Vagina (tissue), 2 donors: ENCODE data around the gene PIK3R3.

ENCODE experiments used
- POLR2AphosphoS5 ChIP-seq, 2 donors: sonication (generic); formaldehyde crosslinking; IDR thresholded peaks; one replicate each; pipeline ENCODE4 v1.9.0; 2017; ENCODE audit warnings: antibody characterized with exemption in 2 of 2, mild to moderate bottlenecking in 2 of 2, low read depth in 1 of 2; ENCODE audit not compliant: insufficient read depth in 1 of 2
- TF ChIP-seq, protein P1 (sequence below), 3 experiments: fragments of 450-650 bp in 2 of 3; fragments of 200-600 bp in 1 of 3; sonication (generic) in 1 of 3; IDR thresholded peaks; one replicate each; pipeline ENCODE4 v1.5.1; 2017 to 2019; ENCODE audit warnings: antibody characterized with exemption in 3 of 3, mild to moderate bottlenecking in 2 of 3, moderate library complexity in 2 of 3

DNA sequence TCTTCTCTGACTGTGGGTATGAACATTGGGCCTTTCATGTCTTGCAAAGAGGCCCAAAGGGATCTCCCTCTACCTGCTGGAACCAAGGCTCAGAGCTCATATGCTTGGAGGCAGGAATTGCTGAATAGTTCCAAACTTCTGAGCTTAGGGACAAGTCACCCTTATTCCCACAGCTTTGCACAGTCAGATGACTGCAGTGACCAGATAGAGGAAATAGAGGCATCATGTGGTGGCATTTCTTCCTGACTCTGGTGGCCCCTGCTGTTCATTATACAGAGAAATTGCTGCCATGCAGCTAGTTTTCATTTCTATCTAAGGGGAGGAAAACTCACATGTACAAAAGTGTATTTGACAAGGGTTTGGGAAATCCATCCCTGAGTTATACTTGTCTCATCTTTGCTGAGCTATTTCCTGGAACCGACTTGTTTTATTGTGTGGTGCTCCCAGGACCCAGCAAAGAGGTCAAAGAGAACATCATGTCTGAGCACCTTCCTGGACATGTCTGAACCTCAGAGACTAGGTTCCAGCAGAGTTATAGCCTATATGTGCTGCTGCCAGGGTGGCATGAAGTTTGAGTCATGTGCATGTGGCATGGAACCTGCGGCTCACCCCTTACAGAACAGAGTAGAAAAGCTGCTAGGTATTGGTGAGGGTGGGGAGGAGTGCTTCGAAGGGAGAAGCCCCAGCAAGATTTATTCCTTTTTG is 131.2 kb downstream of the PIK3R3 start:
- TF ChIP-seq, protein P1, sequence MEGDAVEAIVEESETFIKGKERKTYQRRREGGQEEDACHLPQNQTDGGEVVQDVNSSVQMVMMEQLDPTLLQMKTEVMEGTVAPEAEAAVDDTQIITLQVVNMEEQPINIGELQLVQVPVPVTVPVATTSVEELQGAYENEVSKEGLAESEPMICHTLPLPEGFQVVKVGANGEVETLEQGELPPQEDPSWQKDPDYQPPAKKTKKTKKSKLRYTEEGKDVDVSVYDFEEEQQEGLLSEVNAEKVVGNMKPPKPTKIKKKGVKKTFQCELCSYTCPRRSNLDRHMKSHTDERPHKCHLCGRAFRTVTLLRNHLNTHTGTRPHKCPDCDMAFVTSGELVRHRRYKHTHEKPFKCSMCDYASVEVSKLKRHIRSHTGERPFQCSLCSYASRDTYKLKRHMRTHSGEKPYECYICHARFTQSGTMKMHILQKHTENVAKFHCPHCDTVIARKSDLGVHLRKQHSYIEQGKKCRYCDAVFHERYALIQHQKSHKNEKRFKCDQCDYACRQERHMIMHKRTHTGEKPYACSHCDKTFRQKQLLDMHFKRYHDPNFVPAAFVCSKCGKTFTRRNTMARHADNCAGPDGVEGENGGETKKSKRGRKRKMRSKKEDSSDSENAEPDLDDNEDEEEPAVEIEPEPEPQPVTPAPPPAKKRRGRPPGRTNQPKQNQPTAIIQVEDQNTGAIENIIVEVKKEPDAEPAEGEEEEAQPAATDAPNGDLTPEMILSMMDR (IDR thresholded peaks at IDR 0.05), result no peak
- TF ChIP-seq POLR2AphosphoS5 (IDR thresholded peaks at IDR 0.05; ENCODE audit: insufficient read depth in 1 of 2, low read depth in 1 of 2), result no peak
